ENCODE measurements around the gene MEPE.

Gene MEPE, protein sequence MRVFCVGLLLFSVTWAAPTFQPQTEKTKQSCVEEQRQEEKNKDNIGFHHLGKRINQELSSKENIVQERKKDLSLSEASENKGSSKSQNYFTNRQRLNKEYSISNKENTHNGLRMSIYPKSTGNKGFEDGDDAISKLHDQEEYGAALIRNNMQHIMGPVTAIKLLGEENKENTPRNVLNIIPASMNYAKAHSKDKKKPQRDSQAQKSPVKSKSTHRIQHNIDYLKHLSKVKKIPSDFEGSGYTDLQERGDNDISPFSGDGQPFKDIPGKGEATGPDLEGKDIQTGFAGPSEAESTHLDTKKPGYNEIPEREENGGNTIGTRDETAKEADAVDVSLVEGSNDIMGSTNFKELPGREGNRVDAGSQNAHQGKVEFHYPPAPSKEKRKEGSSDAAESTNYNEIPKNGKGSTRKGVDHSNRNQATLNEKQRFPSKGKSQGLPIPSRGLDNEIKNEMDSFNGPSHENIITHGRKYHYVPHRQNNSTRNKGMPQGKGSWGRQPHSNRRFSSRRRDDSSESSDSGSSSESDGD

DNA sequence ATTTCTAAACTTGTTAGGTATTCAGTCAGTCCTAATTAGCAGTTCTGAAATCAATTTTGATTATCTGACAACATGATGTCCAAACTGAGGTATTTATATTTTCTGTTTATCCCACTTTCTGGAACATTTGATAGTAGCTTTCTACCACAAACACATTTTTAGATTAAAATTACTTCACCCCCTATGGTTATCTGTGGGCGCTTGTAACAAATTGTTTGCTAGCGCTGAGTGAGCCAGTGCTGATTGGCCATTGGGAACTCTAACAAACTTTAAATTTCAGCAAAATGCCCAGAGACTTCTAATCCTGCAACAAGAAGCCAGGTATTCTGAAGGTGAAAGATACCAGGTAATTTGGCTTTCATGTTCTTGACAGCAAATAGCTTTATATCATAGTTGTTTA lies at the start of gene MEPE:
TSS of gene MEPE (plus strand) at position 301 of the 400 bp plus-strand sequence. CDS start 1,746 bp downstream, outside the sequence.
- DNase-seq = no peak

DNA sequence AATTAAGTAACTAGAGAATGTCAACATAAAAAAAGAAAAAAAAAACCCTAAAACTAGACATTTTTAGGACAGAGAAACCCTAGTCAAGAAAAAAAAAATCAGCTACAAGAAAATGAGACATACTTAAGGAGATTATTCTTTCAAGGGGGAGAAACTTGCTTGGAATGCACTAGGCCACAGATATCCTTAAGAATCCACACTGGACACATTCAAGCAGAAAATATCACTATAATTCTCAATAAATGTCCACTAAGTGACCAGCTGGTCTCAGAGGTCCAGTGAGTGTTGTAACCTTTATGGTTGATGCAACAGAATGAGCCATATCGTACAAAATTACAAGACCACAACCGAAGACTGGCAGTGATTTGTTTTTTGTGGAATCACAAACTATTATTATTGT lies 49.0 kb upstream of the MEPE start:
- DNase-seq = no peak

DNA sequence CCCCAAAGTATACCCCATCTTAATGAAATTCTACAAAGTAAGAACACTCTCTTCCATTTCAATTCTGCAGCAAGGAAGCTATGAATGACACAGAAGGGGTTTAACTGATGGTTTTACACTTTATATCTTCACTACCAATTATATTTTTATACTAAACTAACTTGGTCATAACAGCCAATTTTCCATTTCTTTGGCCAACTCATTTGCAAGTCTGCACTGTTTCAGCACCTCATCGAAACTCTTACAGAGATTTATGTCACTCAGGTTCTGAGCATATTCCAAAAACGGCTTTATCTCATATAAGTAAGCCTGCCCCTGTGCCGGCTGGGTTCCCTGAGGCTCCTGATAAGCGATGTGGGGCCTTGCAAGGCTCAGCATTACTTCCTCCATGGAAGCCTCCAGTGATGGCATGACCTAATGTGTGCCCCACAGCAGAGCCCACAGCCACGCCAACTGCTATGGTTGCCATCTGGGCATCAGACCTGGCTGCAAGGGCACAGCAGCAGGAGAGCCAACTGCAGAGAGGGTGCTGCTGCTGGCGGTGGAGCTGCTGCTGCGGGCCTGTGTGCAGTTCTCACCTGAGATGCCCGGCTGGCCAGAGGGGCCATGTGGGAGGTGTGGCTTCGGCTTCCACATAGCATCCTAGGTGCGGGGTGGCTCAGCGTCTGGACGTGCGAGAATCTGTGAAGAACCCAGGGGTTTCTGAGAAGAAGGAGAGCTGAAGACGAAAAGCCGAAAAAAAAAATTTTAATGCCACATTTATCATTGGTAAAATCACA lies 46.8 kb upstream of the MEPE start:
- DNase-seq = no peak

DNA sequence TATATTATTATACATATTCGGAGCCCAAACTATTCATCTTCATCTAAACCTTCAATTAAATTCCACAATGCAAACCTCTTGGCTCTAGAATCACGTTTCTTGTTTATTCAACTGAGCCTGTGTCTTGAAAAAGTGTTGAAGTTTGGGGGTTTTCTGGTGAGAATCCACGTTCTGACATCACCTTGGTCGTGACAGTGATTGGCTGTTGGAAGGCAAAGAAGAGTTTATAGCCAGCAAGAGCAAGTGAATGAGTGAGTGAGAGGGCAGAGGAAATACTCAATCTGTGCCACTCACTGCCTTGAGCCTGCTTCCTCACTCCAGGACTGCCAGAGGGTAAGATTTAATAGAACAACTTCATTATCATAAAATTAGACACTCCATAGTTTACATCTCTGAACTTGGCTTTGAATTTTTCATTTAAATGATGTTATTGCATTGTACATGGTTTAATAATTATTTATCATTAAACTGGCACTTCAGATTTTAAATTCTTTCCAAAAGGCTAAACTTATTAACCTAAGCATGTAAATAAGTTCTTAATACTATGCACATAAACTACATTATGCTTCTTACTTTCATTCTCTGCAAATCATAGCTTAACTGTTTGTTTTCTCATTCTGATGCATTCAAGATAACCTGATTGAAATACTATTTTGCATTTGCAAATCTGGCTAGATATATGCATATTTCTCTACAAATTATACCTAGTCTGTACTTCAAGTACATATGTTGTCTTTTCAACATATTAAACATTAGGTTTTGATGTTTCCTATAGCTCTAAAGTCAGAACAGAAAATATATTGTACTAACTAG lies 33.3 kb upstream of the MEPE start, which contains the start of gene IBSP:
TSS of gene IBSP (plus strand) at position 254 of the 813 bp plus-strand sequence. CDS start 2,808 bp downstream, outside the sequence.
- no peak for DNase-seq

DNA sequence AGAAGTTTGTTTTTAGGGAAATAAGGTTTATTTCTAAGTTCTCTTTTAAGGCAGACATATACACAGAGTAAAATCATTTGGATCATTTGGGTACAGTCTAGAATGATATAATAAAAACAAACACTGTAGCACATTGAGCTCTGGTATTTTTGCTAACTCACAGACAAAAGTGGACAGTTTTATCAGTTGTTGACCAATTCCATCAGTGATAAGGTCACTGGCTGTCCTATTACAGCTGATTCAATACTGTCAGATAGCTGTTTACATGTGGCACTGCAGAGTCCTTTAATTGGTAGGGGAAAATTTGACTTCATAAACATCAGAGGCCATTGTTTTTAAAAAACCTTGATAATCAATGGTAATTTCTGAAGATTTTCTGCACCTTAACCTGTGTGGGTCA lies 29.9 kb upstream of the MEPE start:
- no peak for DNase-seq

DNA sequence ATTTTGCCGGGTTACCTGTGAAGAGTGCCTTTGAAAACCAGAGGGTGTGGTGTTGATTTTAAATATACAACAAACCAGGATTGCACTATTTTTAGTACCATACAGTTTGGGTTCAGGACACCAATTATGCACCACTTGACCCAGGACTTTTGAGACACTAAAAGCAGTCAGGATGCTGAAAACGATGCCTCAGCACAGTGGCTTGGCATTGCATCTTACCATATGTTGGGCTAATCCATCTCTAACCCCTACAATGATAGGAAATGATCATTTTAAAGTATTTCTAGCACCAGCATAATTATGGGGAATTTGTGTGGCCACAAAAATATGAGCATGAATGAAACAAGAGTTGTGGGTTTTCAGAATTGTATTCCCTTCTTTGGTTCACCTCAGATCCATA lies 29.3 kb upstream of the MEPE start:
- no peak for DNase-seq

DNA sequence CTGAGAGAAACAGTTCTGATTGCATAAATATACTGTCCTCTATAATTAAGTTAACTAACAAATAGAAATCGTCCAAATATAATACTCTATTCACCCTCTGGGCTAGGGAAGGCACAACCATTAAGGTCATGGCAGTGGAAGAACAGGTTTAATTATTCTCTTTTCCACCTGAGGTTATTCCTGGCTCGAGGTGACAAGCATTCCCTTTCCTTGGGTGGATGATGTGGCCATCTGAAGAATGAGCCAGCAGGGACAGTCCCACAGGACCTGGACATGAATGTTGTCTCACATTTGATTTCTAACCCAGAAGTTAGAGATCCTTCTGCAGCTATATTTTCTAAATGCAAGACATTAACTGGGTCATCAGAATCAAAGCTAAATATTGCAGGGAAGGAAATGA lies 27.9 kb upstream of the MEPE start:
- DNase-seq = no peak

DNA sequence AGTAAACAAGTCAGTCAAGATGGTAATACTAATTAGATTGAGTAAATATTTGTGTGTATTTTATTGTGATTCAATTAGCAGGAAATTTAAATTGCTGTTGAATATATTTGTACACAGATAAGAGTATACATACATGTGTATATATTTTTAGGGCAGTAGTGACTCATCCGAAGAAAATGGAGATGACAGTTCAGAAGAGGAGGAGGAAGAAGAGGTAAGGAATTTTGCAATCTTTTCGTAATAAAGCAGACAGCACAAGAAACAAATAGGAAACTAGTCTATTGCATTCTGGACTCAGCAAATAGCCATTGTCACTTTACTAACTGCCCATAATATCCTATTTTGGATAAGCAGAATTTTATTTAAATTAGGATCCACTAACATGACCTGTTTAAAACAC lies 26.8 kb upstream of the MEPE start:
- DNase-seq = no peak

DNA sequence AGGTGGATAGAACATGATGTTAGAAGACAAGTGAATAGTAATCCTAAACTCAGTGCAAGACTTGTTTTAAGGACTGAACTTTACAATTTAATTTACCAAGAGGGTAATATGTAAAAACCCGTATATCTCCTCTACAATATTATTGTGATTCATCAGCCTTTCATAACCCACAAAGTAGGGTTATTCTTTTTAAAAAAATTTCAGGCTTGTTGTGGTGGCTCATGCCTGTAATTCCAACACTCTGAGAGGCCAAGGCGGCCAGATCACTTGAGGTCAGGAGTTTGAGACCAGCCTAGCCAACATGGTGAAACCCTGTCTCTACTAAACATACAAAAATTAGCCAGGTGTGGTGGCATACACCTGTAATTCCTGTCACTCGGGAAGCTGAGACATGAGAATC lies 26.2 kb upstream of the MEPE start:
- DNase-seq = no peak

DNA sequence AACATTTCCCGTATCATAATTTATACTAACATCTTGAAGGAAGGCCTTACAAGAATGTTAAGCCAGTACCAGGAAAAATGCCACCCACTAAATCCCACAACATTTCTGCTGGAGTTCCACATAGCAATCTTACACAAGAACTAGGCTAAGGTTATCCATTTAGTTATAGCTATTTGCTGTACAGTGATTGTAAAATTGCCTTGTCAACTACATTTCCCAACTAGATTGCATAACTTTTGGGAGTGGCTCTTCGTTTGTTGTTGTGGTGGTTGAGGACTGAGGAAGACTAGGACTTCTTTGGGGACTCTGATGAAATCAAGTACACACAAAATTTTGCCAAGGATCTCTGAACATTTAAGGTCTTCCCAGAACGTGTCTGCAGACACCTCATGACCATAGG lies 25.4 kb upstream of the MEPE start:
- DNase-seq = no peak

DNA sequence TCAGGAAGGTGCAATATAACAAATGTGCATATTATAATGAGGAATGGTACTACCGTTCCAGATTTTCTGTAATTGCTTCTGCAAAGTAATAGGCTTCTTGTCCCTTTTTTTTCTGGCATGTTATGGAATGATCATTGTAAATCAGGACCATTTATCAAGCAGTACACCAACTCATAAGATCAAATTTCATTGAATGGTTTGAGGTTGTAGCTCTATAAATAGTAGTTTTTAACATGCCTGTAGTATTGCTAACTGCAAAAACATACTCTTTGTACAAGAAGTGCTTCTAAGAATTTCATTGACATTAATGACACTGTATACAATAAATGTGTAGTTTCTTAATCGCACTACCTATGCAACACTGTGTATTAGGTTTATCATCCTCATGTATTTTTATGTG lies 20.8 kb upstream of the MEPE start:
- no peak for DNase-seq

DNA sequence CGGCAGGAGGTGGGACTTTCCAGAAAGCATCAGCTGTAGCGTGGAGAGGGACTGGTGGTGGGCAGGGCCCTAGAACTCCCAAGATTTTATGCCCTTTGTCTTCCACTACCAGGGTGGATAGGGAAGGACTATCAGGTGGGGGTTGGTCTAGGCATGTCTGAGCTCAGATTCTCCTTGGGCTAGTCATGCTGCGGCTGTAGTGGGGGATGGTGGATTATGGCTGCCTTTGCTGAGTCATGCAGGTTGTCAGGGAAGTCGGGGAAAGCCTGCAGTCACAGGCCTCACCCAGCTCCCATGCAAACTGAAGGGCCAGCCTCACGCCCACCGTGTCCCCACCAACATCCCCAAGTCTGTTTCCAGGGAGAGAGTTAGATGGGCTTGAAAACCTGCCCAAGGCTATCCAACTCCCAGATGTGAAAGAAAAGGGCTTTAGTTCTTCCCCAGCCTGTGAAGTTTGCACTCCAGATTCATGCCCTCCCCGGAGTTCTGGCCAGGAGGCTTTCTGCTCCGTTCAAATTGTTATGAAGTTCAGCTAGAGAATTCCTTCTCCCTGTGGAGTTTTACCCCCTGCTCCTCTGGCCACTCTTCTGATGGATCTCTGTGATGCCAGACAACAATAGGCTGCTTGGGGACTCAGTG lies 13.4 kb upstream of the MEPE start:
- DNase-seq = no peak

DNA sequence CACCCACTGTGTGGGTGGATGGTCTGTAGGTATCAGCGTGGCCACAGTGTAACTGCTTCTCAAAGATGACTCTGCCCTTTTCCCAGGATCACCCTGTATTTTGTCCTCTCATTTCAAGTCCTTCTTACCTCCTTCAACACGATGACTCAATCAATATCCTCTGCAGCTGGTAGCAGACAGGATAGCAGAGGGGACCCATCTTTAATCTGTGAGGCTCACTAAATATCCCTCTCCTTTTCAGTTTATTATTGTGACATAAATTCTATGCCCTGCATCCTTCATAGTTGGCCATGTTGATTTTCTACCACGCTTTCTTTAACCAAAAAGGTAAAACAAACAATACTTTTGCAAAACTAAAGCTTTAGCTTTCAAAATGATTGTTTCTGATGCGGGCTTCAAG lies 9.6 kb upstream of the MEPE start:
- no peak for DNase-seq

DNA sequence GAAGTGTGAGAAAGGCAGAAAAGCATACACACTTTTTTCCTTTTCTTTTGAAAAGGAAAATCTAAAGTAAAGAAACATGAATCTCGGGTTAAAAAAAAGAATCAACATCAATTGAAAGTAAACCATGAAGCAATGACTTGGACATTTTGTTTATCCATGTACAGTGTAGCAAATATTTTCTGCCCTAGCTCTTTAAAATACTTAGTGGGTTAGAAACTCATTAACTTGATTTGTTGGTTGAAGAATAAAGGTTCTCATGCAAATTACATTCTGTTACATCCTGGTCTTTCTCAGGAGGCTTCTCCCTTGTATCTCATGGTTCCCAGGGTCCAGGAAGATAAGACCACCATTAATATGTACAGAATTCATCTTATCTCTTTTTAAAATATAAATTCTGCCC lies 9.0 kb upstream of the MEPE start:
- DNase-seq = no peak

DNA sequence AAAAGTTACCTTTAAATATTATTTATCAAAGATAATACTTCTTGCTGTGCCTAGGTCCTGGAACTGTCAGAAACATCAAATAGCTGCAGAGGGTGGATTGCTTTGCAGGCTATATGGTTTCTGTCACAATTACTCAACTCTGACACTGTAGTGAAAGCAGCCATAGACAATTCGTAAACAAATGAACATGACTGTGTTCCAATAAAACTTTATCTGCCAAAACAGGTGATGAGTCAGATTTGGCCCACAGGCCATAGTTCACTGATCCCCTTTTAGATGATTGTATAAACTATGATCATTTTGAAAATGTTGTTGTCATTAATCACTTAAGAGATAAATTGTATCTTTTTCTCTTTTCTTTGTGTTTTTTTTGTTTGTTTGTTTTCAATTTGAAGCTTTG lies 8.4 kb upstream of the MEPE start:
- no peak for DNase-seq

DNA sequence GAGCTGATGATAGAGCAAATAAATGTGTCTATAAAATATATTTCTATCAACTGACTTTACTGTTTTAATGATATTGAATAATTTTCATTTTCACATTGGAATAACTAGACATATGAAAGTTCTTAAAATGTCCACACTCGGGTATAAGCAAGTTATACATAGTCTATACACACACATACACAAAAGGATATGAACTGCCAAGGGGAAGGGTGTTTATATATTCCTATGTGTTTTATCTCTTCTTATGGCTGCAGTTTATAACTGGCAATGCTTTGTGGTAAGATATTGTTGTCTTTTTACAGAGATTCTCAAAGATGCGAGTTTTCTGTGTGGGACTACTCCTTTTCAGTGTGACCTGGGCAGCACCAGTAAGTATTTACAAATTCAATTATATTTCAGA lies 1.6 kb downstream of the MEPE start:
- DNase-seq = no peak

DNA sequence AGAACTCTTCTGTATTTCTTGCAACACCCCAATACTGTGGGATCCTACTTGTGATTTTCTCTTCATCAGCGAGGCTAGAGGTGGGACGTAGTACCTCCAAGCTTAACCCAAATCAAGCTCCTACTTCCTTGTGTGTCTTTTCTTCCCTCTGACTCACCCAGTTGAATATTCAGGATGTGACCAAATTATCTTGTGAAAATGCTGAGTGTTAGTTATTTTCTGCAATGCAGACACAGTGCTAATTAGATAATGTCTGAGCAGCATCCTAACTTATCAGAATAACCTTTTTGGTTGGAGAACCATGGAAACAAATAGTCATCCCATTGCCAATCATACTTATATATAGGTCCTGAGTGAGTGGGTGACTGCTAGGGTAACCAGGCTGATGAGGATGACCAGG lies 2.4 kb downstream of the MEPE start:
- DNase-seq = no peak

DNA sequence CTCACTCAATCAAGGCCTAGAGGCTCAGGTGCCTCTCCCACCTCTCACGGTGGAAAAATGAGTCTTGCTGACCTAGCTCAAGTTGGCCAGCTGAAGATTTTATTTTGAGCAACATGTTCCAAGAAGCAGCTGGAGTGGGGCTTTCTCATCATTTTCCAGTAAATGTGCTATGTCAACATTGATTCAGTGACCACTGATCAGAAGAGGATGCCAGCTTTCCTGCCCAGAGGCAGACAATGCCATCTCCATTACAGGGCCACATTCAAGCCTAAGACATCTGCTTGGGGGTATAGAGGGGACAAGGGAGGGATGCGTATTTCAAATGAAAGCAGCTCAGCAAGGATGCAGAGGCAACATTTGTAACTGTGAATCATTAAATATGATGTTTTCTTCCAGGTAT lies 3.0 kb downstream of the MEPE start:
- DNase-seq = no peak

DNA sequence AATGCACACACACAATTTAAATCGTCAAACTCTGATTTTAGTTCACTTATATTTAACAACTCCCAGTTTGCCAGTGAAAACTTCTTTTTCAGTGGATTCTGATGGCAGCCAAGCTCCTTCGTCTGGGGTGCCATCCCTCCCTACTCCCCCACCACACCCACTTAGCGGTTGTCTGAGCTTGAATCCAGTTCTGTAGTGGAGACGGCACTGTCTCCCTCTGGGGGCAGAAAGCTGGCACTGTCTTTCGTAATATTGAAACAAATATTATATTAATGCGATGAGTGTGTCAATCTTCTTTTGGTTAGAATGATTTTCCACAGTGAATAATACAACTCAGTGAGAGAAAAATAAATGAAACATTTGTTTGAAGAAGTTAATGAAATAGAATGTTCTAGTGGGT lies 5.4 kb downstream of the MEPE start:
- DNase-seq = no peak

DNA sequence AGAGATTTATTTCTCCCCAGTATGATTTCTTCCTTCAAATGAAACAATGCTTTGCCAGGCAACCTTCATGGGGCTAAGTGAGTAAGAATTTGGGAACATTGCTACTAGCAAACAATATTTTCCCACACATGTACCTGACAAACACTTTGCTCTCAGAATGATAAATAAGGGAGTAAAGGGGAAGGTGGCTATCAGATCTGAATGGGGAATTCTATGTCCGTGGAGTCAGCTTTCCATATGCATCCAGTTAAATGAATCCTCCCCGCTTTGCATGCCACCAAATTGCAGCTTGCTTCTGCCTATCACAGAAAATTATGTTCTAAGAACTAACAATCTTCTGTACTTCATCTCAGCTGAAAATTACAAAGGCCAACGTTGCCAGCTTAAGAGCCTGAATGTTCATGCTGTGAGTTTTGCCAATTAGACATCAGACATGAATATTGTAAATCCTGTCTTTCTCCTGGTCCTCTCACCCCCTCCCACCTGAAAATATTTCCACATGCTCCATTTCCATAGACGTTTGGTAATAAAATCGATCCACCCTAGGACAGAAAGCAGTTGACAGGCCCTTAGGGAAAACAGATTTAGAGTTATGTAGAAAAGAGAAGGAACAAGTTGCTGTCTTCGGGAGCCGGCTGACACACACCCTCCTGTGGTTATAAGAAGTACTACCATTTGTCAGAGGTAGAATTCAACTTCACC lies 6.3 kb downstream of the MEPE start:
- no peak for DNase-seq

DNA sequence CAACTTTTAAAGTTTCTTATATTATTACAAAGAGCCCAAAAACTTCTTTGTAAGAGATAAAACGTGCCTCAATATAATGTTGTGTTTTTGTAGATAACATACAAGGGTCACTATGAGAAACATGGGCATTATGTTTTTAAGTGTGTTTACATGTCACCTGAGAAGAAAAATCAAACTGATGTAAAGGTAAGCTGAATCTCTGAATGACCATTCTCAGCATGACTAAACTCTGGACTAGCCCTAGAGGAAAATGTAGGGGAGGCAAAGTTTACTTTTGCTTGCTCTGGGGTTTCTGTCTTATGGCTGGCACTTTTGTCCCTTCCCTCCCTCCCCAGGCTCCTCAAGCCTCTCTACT lies 6.8 kb downstream of the MEPE start:
- DNase-seq = no peak

DNA sequence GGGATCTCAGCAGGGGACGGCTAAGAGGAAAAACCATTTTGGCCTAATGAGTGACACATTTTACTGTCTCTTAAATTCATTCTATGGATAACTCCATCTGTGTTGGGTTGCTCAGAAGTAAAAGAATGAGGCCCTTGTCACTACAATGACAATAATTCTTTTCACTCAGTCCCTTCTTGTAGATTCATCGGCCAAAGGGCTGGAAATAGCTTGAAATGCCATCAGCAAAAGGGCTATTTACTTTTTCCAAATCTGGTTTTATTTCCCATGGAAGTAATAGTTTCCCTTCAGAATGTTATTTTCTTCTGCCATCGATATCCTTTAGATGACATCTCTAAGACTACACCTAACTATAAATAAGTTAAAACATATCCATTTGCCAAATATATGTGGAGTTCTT lies 7.4 kb downstream of the MEPE start:
- no peak for DNase-seq
